Smooth muscle cell (in vitro differentiated cells): Measurements from ENCODE around the gene GUK1. TPM values are rescaled to one million over a fixed set of nuclear protein-coding genes. Genes with fewer than 3 reads are reported as not detected.

ENCODE experiments used
- DNase-seq: peaks from one replicate; lab custom pipeline; 2025; ENCODE audit not compliant: unreplicated experiment; lab: John Stamatoyannopoulos, UW
- H2AFZ ChIP-seq: fragments of 200-600 bp; sonication (generic); 2 replicates; pipeline ENCODE4 v1.6.0; 2016; ENCODE audit warnings: antibody characterized with exemption, low read depth, mild to moderate bottlenecking
- H3F3A ChIP-seq: fragments of 200-600 bp; sonication (generic); 2 replicates; pipeline ENCODE4 v1.6.0; 2017; ENCODE audit warnings: antibody characterized with exemption, low read depth
- H3K27ac ChIP-seq: fragments of 200-600 bp; sonication (generic); 2 replicates; pipeline ENCODE4 v1.5.1; 2016; ENCODE audit warnings: low read depth, mild to moderate bottlenecking
- H3K27me3 ChIP-seq: fragments of 200-600 bp; sonication (generic); 2 replicates; pipeline ENCODE4 v1.6.1; 2016; ENCODE audit warnings: low read depth, mild to moderate bottlenecking
- H3K36me3 ChIP-seq: fragments of 200-600 bp; sonication (generic); 2 replicates; pipeline ENCODE4 v1.5.1; 2016; ENCODE audit warnings: low read depth
- H3K4me1 ChIP-seq: fragments of 200-600 bp; sonication (generic); 2 replicates; pipeline ENCODE4 v1.5.1; 2016; ENCODE audit warnings: low read depth
- H3K4me2 ChIP-seq: fragments of 200-600 bp; sonication (generic); 2 replicates; pipeline ENCODE4 v1.6.0; 2016; ENCODE audit warnings: mild to moderate bottlenecking
- H3K4me3 ChIP-seq: fragments of 200-600 bp; sonication (generic); 2 replicates; pipeline ENCODE4 v1.5.1; 2016; ENCODE audit warnings: mild to moderate bottlenecking
- H3K79me2 ChIP-seq: fragments of 200-600 bp; sonication (generic); 2 replicates; pipeline ENCODE4 v1.6.0; 2016; ENCODE audit warnings: low read depth, mild to moderate bottlenecking
- H3K9ac ChIP-seq: fragments of 200-600 bp; sonication (generic); 2 replicates; pipeline ENCODE4 v1.6.0; 2016; ENCODE audit warnings: low read depth
- H3K9me3 ChIP-seq: fragments of 200-600 bp; sonication (generic); replicated peaks from 2 replicates; pipeline ENCODE4 v1.5.1; 2016; ENCODE audit warnings: low read depth
- H4K20me1 ChIP-seq: fragments of 200-600 bp; sonication (generic); 2 replicates; pipeline ENCODE4 v1.6.0; 2016; ENCODE audit warnings: low read depth
- CTCF ChIP-seq: fragments of 200-600 bp; sonication (generic); IDR thresholded peaks from 2 replicates; pipeline ENCODE4 v1.5.1; 2017; ENCODE audit warnings: borderline replicate concordance, mild to moderate bottlenecking, antibody characterized with exemption; ENCODE audit not compliant: insufficient read depth, poor library complexity, severe bottlenecking
- WGBS: methylation state at CpG from one replicate; pipeline ENCODE4 v1.1.7; 2016; ENCODE audit warnings: low lambda C conversion rate; 5-methylcytosine and 5-hydroxymethylcytosine counted together
- polyA plus RNA-seq: library from polyadenylated mRNA; unstranded; fragments of >200 nt; fragmentation: Nextera tagmentation; extraction: Ambion mirVana; gene quantifications from 2 replicates; pipeline ENCODE4 v1.2.1, GENCODE V29; 2016
- total RNA-seq: library from RNA; depleted of rRNA; stranded (reverse); fragments of >200 nt; gene quantifications from 2 replicates; pipeline ENCODE4 v1.2.3, GENCODE V29; 2014

GUK1 gene
- total and polyA plus RNA-seq, 2 experiments from 2014 or later: 205 to 465 TPM

DNA sequence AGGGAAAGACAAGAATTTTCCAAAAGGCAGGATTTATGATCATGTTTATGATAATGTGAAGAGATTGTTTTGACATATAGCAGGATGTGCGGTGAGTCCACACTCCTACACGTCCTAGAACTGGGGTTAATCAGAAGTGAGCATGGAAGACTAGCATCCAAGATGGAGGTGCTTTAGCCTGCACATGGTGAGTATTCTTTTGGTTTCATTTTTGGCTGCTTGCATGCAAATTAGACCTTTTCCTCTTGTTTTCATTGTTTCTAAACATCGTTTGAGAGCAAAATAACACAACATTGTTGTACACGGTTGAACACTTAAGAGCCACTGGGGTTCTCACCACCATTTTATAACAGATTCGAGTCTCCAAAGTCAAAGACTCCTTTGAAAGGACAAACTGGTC is 14.9 kb upstream of the GUK1 start:
- Histone ChIP-seq H3K27me3 (peaks cover 18% of the 10 kb centered on the region), H3K4me3 (no peak overlapping the region), H4K20me1 (no peaks in the 10 kb centered on the region), H3K36me3 (no peaks in the 10 kb centered on the region), H3K4me2 (no peak overlapping the region), H3K79me2 (no peaks in the 10 kb centered on the region), H3K9me3 (no peaks in the 10 kb centered on the region), H3K9ac (no peak overlapping the region), H3K4me1 (no peaks in the 10 kb centered on the region), H3K27ac (no peak overlapping the region), H2AFZ (no peak overlapping the region), H3F3A (no peaks in the 10 kb centered on the region)
- 85% methylated on average over 5 of the region's 5 CpGs for WGBS
- DNase-seq: no peak
- TF ChIP-seq CTCF: no peak

- no peaks in the 10 kb centered on the region for H3F3A ChIP-seq
- peak overlapping the region; percentile 19 for H3K9ac ChIP-seq
- WGBS: 68% methylated on average over 2 of the region's 2 CpGs
- no peak overlapping the region for H3K4me3 ChIP-seq
- no peaks in the 10 kb centered on the region for H3K79me2 ChIP-seq
- no peak for TF ChIP-seq CTCF
- DNase-seq: no peak
- no peak overlapping the region for H3K4me2 ChIP-seq
- H3K9me3 ChIP-seq: no peaks in the 10 kb centered on the region
- H3K4me1 ChIP-seq: no peaks in the 10 kb centered on the region
- H2AFZ ChIP-seq: no peak overlapping the region
- H3K27ac ChIP-seq: peak overlapping the region; percentile 63
- peaks cover 29% of the 10 kb centered on the region for H3K27me3 ChIP-seq
- H3K36me3 ChIP-seq: no peaks in the 10 kb centered on the region
- no peaks in the 10 kb centered on the region for H4K20me1 ChIP-seq
Observed at GRCh38 chr1:228131766-228132165, 8.3 kb upstream of the GUK1 start.

DNA sequence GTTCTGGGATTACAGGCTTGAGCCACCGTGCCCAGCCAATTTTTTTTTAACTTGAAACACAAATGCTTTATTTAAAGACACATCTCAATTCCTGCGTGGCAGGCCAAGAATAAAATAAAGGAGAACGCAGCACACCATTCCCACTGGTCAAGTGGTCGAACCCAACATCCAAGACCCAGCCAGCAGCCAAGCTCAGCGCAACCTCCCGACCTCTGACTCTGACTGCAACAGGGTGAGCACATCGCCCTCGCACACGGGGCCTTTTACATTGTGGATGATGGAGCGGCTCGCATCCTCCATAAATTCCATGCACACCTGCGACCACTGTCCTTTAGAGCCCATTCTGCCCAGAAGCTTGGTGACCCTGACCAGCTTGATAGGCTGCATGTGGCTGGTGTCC is 5.5 kb upstream of the GUK1 start:
- Histone ChIP-seq H4K20me1 (no peaks in the 10 kb centered on the region), H2AFZ (no peak overlapping the region), H3K4me1 (no peaks in the 10 kb centered on the region), H3K4me2 (no peak overlapping the region), H3F3A (no peaks in the 10 kb centered on the region), H3K27me3 (peaks cover 25% of the 10 kb centered on the region), H3K9me3 (no peaks in the 10 kb centered on the region), H3K79me2 (no peaks in the 10 kb centered on the region), H3K4me3 (no peak overlapping the region), H3K27ac (no peak overlapping the region), H3K36me3 (no peaks in the 10 kb centered on the region), H3K9ac (no peak overlapping the region)
- TF ChIP-seq CTCF: no peak
- 91% methylated on average over 12 of the region's 12 CpGs for WGBS
- no peak for DNase-seq

GRCh38 chr1:228136901-228137300 is 3.2 kb upstream of the GUK1 start:
- Histone ChIP-seq H3K9ac (no peak overlapping the region), H4K20me1 (peaks cover 14% of the 10 kb centered on the region), H3K79me2 (peaks cover 17% of the 10 kb centered on the region), H3K4me3 (no peak overlapping the region), H3K9me3 (no peaks in the 10 kb centered on the region), H3K27me3 (peaks cover 25% of the 10 kb centered on the region), H3F3A (no peaks in the 10 kb centered on the region), H3K4me2 (no peak overlapping the region), H2AFZ (no peak overlapping the region), H3K27ac (no peak overlapping the region), H3K36me3 (no peaks in the 10 kb centered on the region), H3K4me1 (peaks cover 11% of the 10 kb centered on the region)
- DNase-seq: no peak
- WGBS: 57% methylated on average over 1 of the region's 1 CpG
- TF ChIP-seq CTCF: no peak
